Measurements from ENCODE around the gene FOXI1.

GRCh38 chr5:170150713-170151096 lies 45.0 kb downstream of the FOXI1 start:
- no peak for TF ChIP-seq CTCF (IDR thresholded peaks at IDR 0.05)
- TF ChIP-seq POLR2A (IDR thresholded peaks at IDR 0.05): no peak
- TF ChIP-seq POLR2AphosphoS5 (IDR thresholded peaks at IDR 0.05): no peak

All from suprapubic skin (tissue), 4 donors.